ENCODE measurements around the gene ST6GALNAC5.

Gene ST6GALNAC5

DNA sequence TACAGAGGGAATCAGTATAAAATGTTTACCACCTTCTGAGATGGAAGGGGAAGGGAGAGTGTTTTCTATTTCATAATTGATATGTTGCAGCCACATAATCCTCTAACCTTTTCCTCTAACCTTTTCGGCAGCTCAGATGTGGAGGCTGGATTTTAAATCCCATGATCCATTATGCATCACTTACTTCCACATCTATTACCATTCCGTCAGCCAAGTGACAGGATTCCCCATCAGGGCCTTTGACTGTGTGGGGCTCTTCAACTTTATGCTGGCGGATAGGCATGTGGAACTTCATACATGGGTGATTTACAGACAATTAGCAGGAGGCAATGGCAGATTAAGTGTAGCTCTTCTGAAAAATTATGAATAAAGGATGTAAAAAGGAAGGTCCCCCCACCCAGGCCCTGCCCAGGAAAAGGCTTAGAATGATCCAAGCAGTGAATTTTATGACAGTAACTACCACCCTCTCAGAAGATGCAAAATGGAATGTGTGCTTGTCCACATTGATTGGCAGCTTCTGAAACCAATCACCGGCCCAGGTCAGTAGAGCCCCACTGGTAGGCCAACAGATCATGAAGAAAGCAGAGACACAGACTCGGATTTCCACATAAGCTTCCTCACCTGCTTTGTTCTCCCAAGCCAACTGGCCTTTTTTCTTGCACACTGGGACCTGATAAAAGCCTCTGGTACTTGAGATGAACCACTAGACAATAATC, 147.0 kb downstream of the ST6GALNAC5 start:
- no peak for DNase-seq

DNA sequence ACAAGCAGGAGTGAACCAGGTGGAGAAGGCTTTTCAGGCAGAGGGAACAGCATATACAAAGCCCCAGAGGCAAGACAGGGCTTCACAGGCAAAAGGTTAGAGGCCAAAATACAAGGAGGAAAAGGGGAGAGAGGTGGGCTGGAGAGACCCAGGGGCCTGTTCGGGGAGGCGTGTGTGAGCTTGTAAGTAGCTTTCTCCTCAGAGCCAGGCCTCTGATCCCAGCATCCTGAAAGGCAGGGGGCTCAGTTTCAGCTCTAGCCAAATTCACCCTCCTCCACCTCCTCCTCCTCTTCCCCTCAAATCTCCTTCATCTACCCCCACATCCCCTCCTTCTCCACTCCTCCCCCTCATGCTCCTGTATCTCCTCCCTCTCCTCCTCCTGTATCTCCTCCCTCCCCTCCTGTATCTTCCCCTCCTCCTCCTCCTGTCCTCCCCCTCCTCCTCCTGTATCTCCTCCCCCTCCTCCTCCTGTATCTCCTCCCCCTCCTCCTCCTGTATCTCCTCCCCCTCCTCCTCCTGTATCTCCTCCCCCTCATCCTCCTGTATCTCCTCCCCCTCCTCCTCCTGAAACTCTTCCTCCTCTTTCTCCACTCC, 148.6 kb downstream of the ST6GALNAC5 start:
- no peak for DNase-seq

DNA sequence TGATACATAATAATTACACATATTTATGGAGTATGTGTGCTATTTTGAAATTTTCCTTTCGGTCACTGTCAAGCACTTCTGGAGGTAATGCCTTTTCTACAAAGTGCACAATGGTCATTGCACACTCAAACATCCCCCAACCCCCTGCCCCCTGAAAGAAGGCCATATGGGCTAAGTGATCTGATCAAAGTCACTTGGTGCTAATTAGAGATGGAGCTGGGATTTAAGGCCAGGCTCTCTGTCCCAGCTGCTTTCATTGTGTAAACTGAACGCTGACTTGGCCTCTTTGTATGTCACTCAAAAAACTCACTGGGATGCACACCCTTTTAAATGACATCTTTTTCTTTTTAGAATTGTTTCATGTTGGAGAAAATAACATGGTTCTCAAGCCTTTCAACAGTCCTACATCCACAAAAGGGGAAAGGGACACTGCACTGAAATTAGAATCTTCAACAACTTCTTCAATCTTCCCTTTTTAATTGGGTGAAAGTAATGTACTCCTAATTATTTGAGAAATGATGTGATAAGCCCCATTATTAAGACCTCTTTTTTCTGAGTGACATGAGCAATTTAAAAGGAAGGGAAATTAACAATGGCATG, 149.2 kb downstream of the ST6GALNAC5 start:
- no peak for DNase-seq

DNA sequence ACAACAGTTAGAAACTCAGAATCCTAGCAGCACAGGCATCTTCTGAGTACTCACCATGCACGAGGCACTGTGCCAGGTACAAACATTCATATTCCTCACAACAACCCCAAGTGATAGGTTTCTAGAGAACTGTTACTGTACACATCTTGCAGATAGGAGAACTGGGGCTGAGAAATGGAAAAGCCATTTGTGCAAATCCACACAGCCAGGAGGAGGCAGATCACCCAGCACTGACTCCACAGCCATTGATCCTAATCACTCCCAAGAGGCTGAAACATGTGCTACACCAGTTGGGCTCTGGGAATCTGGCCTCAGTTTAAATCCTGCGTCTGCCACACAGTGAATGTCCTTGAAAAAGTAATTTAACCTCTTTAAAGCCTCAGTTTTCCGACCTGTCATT, 151.0 kb downstream of the ST6GALNAC5 start:
- no peak for DNase-seq

DNA sequence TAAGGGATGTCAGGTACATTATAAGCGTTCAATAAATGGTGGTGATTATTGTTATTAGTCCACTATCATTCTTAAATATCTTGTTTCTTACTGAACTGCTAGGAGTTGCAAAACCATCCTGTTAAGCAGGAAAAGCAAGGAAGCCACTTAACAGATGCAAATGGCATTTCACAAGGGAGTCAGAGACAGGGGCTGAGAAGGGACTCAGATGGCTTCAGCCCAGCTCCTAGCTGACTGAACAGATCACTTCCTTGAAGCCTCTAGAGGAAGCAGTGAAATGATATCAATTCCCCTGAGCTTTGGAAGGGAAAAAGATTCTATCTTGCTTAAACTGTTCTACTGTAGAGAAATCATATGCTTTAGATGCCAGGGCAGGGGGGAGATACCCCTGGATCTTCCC, 151.5 kb downstream of the ST6GALNAC5 start:
- no peak for DNase-seq

DNA sequence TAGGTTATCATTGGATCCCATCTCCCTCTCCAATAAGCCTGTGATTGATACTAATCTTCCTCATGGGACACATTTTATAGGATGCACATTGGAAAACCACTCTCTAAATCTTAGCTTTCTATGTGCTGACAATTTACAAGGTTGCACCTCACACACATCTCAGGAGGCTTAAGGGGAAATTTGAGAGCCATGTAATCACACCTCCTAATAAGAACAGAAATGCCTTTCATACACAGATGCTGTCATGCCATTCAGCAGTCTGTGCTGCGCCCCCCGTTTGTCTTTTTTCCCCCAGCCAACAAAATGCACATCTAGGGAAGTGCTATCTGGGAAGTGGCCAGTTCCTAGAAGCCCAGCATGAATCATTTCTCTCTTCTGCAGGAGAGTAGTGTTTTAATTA, 154.5 kb downstream of the ST6GALNAC5 start:
- DNase-seq: no peak

DNA sequence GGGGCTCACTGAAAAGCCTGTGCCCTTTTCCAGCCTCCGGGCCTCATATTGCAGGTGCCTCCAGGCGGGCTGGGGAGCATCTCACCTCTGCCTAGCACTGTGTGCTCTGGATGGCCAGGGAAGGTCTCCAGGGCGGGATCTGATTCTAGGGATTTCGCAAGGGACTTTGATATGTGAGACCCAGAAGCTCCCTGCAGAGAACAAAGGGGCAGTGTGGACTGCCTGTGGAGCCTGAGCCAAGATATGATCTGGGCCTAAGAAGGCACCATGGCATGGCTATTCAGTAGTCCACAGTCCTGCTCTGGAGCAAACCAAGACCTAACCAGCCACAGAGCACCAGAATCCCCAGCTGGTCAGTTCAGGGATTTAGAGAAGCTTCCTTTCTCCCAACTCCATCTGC, 157.2 kb downstream of the ST6GALNAC5 start:
- DNase-seq: no peak

DNA sequence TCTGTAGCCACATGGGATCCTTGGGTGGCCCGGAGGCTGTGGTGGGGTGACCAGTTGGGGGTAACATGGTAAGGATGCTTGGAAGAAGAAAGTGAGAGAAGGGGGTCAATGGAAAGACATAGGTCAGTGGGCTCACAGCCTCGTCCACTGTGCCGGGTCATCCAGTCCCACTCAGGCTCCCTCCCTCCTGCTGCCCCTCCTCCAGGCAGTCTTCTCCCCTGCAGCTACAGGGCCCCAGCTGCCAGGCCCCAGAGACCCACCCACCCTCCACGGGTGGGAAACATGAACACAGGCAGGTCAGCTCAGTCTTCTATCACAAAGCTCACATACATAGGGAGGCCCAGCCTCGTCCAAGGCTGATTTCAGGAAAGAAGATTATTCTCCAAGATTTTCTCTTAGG, 158.3 kb downstream of the ST6GALNAC5 start:
- DNase-seq: no peak

DNA sequence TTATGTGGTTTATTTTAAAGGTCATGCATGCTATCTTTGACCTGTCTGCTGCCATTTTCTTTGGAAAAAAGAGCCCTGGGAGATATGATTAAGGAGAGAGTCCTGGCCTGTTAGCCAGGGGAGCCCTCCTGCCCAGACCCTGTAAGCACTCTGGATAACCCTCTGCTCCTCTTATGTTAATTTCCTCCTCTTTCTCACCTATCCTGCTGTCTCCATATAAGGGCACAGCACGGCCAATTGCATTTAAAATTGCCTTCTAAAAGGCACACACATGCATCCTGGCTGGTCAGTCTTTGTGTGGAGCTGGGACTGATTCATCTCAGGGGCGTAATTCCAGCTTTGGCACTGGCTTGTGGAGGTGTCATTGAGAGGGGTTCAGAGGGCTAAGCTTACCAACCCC, 158.9 kb downstream of the ST6GALNAC5 start:
- no peak for DNase-seq

DNA sequence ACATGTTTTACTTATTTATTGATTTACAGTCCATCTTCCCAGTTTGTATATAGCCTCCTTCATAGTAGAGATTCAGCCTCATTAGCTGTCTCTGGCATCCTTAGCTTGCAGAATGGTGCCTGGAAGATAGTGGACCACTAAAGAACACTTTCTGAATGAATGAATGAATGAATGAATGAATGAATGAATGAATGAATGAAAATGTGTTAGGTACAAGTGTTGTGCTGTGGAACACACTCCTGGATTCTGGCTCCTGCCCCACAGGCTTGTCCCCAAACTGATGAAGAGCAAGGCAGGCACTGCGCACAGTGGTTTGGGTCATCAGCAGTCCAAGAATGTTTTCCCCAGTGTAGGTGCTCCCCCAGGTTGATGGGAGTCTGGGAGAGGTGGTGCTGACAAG, 159.4 kb downstream of the ST6GALNAC5 start:
- DNase-seq: no peak

DNA sequence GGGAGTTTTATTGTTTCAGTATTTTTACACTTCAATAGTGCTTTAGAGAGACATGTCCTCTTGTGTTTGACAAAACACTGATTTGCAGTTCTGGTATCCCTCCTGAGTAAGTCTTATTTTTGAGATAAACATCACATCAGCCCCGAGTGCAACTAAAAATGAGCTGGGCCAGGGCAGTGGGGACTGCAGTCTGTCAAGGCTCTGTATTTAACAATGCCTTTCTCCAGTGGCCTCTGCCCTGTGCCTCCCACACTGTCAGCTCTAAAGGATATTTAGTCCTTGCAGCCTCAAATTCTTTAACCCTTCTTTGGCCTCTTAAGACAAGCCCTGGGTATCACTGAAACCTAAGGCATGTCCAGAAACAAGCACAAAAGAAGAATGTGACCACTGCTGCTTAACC, 160.6 kb downstream of the ST6GALNAC5 start:
- DNase-seq: no peak

DNA sequence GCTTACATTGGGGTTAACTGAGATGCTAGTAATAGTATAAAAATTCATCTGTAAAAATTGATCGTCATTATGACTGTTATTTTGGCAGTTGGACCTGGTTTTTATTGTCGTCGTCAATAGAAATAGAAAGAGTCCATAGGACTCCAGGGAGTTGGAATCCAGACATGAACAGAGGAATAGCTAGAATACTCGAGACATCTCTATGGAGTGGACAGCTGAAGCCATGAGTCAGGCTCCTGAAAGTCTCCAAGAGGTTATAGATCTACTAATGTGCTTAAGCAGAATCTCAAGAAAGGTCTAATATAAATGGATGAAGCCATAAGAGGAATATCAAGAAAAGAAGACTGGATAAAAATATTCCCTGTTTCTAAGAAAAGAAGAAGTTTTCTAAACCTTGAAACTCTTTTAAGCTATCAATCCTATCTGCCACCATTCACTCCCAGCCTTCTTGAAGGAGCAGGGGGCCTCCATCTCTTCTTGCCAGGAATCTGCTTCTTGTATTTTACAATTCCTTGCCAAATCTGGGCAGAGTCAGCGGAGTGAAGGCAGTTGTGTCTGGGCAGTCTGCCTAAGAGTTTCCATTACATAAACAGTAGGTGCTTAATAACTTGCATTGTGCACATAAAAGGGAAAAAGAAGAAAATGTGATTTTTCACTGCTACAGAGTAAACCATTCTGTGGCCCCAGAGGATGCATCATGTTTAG, 163.3 kb downstream of the ST6GALNAC5 start:
- DNase-seq: no peak

DNA sequence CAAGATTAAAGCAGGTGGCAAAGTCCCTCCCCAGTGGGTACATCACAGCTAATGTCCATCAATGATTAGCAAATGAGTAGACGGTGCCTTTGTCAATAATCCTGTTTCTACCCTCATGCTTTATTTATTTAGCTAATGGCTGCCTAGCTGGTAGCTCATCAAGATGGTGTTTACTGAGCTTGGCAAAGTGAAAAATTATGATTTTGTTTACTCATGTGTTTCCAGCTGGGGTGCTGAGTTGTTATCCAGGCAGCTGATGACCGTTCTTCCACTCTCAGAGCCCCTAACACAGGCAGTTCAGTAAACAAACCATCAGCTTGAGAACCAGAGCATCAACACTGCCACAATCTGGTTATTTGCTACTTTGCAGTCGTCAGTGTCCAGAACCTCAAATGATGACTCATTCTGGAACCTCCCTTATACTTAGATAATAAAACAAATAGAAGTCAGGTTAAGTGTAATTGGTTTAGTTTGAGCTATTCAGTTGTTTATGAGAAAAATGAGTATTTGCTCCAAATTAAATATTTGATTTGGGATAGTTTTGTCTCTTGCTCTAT, 163.9 kb downstream of the ST6GALNAC5 start:
- DNase-seq: no peak

DNA sequence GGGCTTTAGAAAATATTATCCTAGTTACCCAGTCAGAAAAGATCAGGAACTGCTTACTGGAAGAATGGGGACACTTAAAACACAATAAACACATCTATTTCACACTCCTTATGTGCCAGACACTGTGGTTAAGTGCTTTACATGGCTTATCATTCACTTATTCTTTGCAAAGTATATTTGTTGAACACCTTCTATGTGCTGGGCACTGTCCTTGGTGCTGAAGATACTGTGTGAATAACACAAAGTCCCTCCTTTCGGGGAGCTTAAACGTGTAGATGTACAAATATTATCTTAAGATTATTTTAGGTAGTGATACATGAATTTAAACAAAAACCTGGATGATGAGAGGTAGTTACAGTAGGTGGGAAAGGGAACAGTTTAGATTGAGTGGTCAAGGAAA, 169.3 kb downstream of the ST6GALNAC5 start:
- DNase-seq: no peak

DNA sequence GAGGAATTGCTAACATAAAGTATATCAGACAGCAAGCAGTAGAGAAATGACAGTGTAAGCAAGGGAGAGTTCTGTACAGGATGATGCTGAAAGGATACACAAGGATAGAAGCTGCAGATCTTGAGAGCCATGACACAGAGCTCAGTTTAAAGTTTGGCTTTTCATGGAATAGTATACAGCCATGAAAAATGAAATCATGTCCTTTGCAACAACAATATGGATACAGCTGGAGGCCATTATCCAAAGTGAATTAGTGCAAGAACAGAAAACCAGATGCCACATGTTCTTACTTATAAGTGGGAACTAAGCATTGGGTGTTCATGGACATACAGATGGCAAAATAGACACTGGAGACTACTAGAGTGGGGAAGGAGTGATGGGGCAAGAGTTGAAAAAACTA, 169.8 kb downstream of the ST6GALNAC5 start:
- no peak for DNase-seq

DNA sequence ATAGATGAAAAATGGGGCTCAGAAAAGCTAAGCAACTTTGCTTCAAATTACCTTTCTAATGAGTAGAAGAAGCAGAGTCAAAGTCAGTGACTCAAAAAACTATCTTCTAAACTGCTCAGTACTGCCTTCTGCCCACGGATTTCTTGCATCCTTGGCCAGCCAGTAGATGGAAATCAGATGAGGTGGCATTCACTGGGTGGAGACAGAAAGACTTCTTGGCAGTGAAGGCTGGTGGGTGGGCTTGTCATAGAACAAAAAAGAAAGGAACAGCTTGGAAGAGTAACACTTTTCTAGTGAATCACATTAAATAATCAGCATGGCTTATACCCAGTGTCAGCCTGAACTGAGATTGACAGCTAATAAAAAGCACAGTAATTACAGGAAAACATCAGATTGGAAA, 170.7 kb downstream of the ST6GALNAC5 start:
- no peak for DNase-seq

DNA sequence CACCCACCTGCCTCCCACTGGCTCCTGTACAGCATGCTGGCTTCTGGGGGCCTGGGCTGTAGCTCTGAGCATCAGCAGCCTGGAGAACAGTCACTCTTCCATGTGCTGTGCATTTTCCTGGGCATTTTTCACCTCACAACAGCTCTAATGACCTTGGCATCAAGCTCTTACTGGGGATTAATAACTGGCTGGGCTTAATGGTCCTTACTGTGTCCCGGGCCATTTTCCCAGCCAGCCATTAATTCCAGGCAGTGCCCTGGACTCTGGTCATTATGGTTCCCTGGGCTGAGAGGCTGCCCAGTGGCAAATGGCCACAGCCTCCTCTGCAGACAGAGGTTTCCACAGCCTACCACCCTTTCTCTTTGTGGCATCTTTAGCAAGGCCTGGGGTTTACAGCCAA, 171.8 kb downstream of the ST6GALNAC5 start:
- DNase-seq: no peak

DNA sequence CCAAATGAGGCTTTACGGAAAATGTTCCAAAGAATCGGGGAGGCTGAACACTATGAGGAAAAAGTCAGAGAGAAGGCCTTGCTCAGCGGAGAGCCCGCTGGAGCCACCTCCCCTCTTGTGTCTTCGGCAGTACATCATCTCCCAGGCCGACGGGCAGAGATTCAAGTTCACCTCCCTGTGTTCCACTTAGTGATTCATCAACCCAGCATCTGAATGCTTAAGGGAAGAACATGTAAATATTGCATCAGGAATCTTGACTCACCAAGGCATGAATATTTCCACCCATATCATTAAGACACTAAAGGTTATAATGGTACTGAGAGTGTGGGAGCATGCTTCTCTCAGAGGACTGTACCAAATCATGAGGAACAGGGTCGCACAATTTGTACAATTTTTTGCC, 172.5 kb downstream of the ST6GALNAC5 start:
- DNase-seq: no peak

DNA sequence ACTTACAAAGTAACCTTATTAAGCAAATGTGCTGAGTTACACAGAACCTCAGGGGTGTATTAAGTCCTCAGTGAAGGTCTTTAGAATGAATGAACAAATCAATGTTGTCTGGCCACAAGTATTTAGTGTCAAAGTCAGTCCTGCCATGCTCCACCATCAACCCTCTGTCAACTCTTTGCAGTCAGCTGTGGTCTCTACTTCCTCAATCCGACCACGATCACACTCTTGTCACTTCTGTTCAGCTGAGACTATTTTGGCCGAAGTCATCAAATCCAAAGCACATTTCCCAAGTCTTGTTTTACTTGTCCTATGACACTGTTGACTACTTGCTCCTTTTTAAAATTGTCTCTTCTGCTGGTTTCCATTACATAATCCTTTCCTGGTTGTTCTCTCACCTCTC, 173.5 kb downstream of the ST6GALNAC5 start:
- no peak for DNase-seq

DNA sequence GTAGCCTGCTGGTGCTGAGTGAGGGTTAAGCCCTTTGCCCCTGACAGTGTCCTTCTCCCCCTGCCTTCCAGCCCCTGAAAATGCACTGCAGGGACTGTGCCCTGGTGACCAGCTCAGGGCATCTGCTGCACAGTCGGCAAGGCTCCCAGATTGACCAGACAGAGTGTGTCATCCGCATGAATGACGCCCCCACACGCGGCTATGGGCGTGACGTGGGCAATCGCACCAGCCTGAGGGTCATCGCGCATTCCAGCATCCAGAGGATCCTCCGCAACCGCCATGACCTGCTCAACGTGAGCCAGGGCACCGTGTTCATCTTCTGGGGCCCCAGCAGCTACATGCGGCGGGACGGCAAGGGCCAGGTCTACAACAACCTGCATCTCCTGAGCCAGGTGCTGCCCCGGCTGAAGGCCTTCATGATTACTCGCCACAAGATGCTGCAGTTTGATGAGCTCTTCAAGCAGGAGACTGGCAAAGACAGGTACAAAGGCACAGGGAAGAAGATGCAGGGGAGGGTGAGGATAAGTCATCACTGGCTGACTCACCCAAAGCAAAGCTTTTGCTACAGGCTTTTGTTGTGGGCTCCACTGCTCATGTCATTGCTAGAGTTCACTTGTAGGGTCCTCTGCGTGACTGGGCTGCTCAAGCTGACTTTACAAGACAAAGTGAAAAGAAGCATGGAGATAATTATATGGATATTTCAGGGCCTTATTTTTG, 177.0 kb downstream of the ST6GALNAC5 start:
- DNase-seq: no peak

DNA sequence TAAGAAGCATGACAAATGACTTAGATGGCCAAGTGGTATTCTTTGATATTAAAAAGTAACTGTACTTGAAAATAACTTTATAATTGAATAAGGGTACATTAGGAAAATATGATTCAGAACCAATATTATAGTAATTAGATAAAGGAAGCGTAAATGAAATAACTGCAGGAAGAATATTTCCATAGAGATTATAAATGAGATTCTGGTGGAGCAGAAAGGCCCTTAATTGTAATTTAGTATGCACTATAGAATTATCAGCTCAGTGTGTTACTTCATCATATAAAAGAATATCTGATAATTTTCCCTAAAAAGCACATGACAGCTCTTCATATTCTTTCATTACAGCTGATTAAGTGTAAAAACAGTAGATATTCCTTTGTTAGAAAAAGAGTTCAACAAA, 180.3 kb downstream of the ST6GALNAC5 start:
- no peak for DNase-seq

DNA sequence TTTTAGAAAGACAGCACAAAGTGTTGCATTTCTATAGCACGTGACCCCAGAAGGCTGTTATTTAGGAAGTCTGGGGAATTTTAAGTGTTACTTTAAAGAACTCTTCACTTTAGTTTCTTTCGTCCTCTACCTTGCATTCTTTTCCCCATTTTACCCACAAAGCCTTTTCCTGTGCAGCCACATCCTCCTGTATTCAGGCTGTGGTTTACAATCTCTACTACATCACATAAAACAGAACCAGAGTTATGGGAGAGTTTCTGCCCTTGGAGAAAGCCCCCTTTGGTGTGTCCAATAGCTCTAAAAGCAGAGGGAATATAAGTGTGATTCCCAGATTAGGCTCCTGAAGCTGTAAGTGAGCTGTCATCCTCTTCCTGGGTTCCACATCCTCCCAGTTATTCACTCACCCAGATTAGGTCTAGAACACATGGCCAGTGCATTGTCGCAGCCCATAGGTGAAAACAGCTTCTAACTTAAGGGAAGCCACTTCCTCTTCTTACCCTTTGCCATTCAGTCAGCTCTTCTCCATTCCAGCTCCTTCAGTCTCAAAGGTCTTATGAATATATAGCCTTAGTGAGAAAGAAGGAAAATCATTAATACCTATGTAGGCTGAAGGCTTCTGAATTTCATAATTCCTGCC, 180.8 kb downstream of the ST6GALNAC5 start:
- DNase-seq: no peak

DNA sequence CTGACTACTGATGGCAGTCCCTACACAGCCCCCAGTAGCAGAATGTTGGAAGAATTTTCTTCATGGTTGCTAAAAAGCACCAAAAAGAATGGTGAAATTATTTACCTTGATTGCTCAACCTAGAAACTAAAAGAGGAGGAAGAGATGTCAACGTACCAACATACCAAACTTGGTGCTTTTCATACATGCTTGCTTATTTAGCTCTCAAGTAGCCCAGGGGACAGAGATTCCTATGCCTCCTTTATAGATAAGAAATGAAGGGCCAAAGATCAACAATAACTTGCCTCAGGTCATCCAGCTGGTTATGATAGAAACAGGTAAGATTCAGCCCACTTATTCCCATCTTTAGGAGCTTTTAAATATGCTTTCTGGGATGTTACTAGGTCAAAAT, 181.3 kb downstream of the ST6GALNAC5 start:
- no peak for DNase-seq
